Sigmoid colon (tissue), 7 donors: ENCODE measurements around the gene ARVCF. TPM values are rescaled to one million over a fixed set of nuclear protein-coding genes. Genes with fewer than 3 reads are reported as not detected.

Source experiments
- DNase-seq: peaks from one replicate; pipeline ENCODE4 v3.0.0-alpha.2; 2019
- H3K27ac ChIP-seq, 4 donors: fragments of 200-600 bp; sonication (generic); one replicate each; pipeline ENCODE4 v1.5.1; 2016 to 2019; ENCODE audit warnings: mild to moderate bottlenecking in 1 of 4
- H3K27me3 ChIP-seq, 3 donors: fragments of 200-600 bp; sonication (generic); one replicate each; pipeline ENCODE4 v1.5.1; 2019; ENCODE audit warnings: mild to moderate bottlenecking in 1 of 3
- H3K36me3 ChIP-seq, 4 donors: fragments of 200-600 bp; sonication (generic); one replicate each; pipeline ENCODE4 v1.5.1; 2016 to 2019
- H3K4me1 ChIP-seq, 4 donors: fragments of 200-600 bp; sonication (generic); one replicate each; pipeline ENCODE4 v1.5.1; 2017 to 2019
- H3K4me3 ChIP-seq, 4 donors: fragments of 200-600 bp; sonication (generic); one replicate each; pipeline ENCODE4 v1.5.1; 2017 to 2019; ENCODE audit warnings: mild to moderate bottlenecking in 2 of 4, moderate library complexity in 1 of 4
- H3K9me3 ChIP-seq, 4 donors: fragments of 200-600 bp in 3 of 4; sonication (generic) in 3 of 4; one replicate each; pipeline versions ENCODE4 v1.5.1 to v1.6.1; 2013 to 2019
- EP300 ChIP-seq, 4 donors: sonication (generic); formaldehyde crosslinking; IDR thresholded peaks; one replicate each; pipeline ENCODE4 v1.6.1; 2017; ENCODE audit warnings: antibody characterized with exemption in 4 of 4
- POLR2A ChIP-seq, 2 donors: fragments of 450-650 bp; IDR thresholded peaks; one replicate each; pipeline ENCODE4 v1.6.1; 2016; ENCODE audit warnings: antibody characterized with exemption in 2 of 2, mild to moderate bottlenecking in 2 of 2, moderate library complexity in 2 of 2
- POLR2AphosphoS5 ChIP-seq, 4 donors: sonication (generic); formaldehyde crosslinking; IDR thresholded peaks; one replicate each; pipeline ENCODE4 v1.6.1; 2017; ENCODE audit warnings: antibody characterized with exemption in 4 of 4
- WGBS, 2 donors: extraction: QIAGEN DNeasy Blood & Tissue Kit; methylation state at CpG; one replicate each; pipeline ENCODE4 v1.1.7; 2013; 5-methylcytosine and 5-hydroxymethylcytosine counted together
- intact Hi-C: fragments of 100-400 bp; cut with DNase I; formaldehyde crosslinking; loops from one replicate; pipeline ENCODE4 v1.15.1; 2023
- polyA plus RNA-seq, 3 donors: library from polyadenylated mRNA; stranded (reverse); fragments of 200-250 nt; gene quantifications; one replicate each; pipeline ENCODE4 v1.2.3, GENCODE V29; 2013
- total RNA-seq, 4 donors: library from RNA; depleted of rRNA; stranded (reverse); fragments of >200 nt; gene quantifications; one replicate each; pipeline ENCODE4 v1.1.0, GENCODE V29; 2016
- TF ChIP-seq, protein P1 (sequence below), 4 experiments: fragments of 450-650 bp in 3 of 4; fragments of 200-600 bp in 1 of 4; IDR thresholded peaks; one replicate each; pipeline ENCODE4 v1.5.1; 2016 to 2019; ENCODE audit warnings: antibody characterized with exemption in 4 of 4, mild to moderate bottlenecking in 3 of 4, moderate library complexity in 2 of 4
- donor health status: healthy with polysubstance abuse.
- donor health status: Bipolar disorder and iron deficiency.
- donor health status: healthy.

Gene ARVCF
- total and polyA plus RNA-seq, 7 donors: 3.9 to 33.8 (median 14.6) TPM

GRCh38 chr22:20044495-20045151, 28.0 kb upstream of the ARVCF start:
- no peaks in the 10 kb centered on the region for H3K4me1 ChIP-seq
- 91 to 95% methylated on average over 10 of the region's 10 CpGs for WGBS, 2 donors
- no peak for TF ChIP-seq EP300 (IDR thresholded peaks at IDR 0.05)
- TF ChIP-seq POLR2A (IDR thresholded peaks at IDR 0.05): no peak
- TF ChIP-seq POLR2AphosphoS5 (IDR thresholded peaks at IDR 0.05): no peak
- TF ChIP-seq, protein P1, sequence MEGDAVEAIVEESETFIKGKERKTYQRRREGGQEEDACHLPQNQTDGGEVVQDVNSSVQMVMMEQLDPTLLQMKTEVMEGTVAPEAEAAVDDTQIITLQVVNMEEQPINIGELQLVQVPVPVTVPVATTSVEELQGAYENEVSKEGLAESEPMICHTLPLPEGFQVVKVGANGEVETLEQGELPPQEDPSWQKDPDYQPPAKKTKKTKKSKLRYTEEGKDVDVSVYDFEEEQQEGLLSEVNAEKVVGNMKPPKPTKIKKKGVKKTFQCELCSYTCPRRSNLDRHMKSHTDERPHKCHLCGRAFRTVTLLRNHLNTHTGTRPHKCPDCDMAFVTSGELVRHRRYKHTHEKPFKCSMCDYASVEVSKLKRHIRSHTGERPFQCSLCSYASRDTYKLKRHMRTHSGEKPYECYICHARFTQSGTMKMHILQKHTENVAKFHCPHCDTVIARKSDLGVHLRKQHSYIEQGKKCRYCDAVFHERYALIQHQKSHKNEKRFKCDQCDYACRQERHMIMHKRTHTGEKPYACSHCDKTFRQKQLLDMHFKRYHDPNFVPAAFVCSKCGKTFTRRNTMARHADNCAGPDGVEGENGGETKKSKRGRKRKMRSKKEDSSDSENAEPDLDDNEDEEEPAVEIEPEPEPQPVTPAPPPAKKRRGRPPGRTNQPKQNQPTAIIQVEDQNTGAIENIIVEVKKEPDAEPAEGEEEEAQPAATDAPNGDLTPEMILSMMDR (IDR thresholded peaks at IDR 0.05): no peak
- intact Hi-C loops: no loop called here
- peaks cover 0 to 52% (median 9%) of the 10 kb centered on the region in 4 donors for H3K36me3 ChIP-seq
- H3K27me3 ChIP-seq: no peaks in the 10 kb centered on the region
- no peak overlapping the region for H3K4me3 ChIP-seq
- no peak for DNase-seq
- H3K27ac ChIP-seq: no peak overlapping the region
- no peaks in the 10 kb centered on the region for H3K9me3 ChIP-seq

DNA sequence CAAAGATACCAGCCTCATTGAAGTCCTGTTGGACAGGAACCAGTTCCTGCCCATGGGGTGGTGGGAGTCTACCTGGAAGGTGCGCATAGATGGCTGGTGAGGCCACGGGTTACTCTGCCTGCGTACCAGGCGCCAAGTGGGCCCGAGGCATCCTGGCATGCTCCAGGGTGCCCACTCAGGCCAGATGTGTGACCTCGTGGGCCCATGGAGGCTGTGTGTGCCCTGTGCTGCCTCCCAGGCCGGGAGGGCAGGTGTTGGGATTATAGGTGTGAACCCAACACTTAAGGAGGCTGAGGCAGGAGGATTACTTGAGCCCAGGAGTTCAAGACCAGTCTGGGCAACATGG, 27.3 kb upstream of the ARVCF start:
- H3K27me3 ChIP-seq: no peaks in the 10 kb centered on the region
- TF ChIP-seq, protein P1 (IDR thresholded peaks at IDR 0.05): no peak
- TF ChIP-seq POLR2AphosphoS5 (IDR thresholded peaks at IDR 0.05): no peak
- no peak for TF ChIP-seq POLR2A (IDR thresholded peaks at IDR 0.05)
- no peak for TF ChIP-seq EP300 (IDR thresholded peaks at IDR 0.05)
- H3K4me1 ChIP-seq: no peaks in the 10 kb centered on the region
- DNase-seq: no peak
- H3K36me3 ChIP-seq: peaks cover 0 to 58% (median 9%) of the 10 kb centered on the region in 4 donors
- 87 to 97% methylated on average over 7 of the region's 7 CpGs for WGBS, 2 donors
- intact Hi-C loops: no loop called here
- H3K9me3 ChIP-seq: no peaks in the 10 kb centered on the region
- no peak overlapping the region for H3K4me3 ChIP-seq
- H3K27ac ChIP-seq: no peak overlapping the region

DNA sequence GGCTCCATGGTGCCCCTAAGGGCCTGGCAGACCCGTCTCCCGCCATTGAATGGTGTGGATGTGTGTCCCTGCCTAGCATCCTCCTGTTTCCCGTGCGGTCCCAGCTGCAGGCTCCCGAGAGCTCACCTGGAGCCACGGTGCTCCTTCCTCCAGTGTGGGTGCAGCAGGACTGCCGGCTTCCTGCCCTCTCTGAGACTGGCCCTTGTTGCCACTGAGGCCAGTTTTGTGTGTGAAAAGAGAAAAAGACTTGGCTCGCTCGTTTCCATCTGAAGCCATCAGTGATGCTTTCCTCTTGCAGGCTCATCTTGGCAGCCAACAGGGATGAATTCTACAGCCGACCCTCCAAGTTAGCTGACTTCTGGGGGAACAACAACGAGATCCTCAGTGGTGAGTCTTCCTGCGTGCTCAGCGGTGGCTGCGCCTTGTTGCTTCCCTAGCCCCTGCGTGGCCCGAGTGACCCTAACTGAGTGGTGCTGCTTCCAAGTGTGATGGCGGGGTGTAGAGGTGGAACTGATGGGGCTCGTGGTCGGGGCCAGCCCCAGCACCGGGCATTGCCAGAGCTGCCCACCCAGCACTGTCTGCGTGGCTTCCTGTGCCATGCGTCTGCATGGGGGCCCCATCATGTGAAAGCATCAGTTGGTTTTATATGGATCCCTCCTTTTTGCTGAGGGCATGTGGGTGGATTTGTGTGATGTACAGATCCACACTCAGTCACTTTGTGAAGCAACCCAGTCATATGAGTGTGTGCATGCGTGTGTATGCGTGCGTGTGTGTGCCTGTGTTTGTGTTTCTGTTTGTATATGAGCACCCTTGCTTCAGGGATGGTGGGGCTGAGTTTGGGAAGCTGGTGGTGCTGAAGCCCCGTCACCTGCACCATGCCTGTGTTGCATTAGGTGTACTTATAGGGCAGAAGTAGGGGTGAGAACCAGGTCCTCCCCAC, 26.7 kb upstream of the ARVCF start:
- Histone ChIP-seq H3K27ac (no peak overlapping the region), H3K27me3 (no peaks in the 10 kb centered on the region), H3K4me1 (no peaks in the 10 kb centered on the region), H3K4me3 (no peak overlapping the region), H3K9me3 (no peaks in the 10 kb centered on the region), H3K36me3 (peaks cover 0 to 61% (median 9%) of the 10 kb centered on the region in 4 donors)
- no peak for DNase-seq
- TF ChIP-seq POLR2A (IDR thresholded peaks at IDR 0.05) (no peak), POLR2AphosphoS5 (IDR thresholded peaks at IDR 0.05) (no peak), EP300 (IDR thresholded peaks at IDR 0.05) (no peak)
- TF ChIP-seq, protein P1 (IDR thresholded peaks at IDR 0.05): no peak
- intact Hi-C loops: no loop called here
- WGBS, 2 donors: 94 to 96% methylated on average over 26 of the region's 26 CpGs

DNA sequence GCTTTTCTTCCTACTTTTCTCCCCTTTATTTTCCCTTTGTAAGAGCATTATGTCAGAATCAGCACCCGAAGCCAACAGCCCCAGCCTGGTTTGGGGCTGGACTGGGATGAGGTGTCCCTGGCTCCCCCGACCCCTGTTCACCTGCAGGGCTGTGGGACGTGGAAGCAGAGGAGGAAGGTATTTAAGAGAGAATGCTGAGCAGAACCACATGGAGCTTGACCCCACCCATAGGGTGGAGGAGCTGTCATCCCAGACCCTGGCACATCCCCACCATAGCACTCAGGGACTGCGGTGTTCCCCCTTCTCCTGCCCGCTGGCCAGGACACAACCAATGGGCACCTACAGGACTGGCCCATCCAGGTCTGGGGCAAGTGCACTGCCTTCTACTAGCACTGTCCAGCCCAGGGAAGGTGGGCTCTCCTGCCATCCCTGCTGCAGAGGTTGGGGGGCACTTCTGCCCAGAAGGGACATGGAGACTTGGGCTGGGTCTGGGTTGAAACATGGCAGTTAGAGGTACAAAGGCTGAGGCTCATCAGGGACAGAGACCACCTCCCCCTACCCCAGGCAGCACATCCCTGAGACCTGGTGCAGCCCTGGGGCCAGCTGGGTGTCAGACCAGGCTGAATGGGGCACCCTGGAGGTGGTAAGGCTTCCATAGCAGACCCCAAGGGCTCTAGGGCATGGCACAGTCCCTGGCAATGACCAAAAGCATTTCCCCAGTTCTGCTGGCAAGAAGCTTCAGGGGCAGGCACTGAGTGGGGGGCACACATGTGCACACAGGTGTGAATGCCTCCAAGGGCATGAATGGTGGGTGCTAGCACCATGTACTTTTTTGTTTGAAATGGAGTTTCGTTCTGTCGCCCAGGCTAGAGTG, 23.9 kb upstream of the ARVCF start:
- H3K27ac ChIP-seq: no peak overlapping the region
- peaks cover 0 to 61% (median 18%) of the 10 kb centered on the region in 4 donors for H3K36me3 ChIP-seq
- no peaks in the 10 kb centered on the region for H3K4me1 ChIP-seq
- TF ChIP-seq, protein P1 (IDR thresholded peaks at IDR 0.05): no peak
- TF ChIP-seq POLR2AphosphoS5 (IDR thresholded peaks at IDR 0.05): no peak
- no peak for TF ChIP-seq POLR2A (IDR thresholded peaks at IDR 0.05)
- no peak for TF ChIP-seq EP300 (IDR thresholded peaks at IDR 0.05)
- 96 to 97% methylated on average over 7 of the region's 7 CpGs for WGBS, 2 donors
- no peaks in the 10 kb centered on the region for H3K9me3 ChIP-seq
- no peak for DNase-seq
- intact Hi-C loops: no loop called here
- no peak overlapping the region for H3K4me3 ChIP-seq
- no peaks in the 10 kb centered on the region for H3K27me3 ChIP-seq
